Neural cell (in vitro differentiated cells): ENCODE results near the gene QRICH2. TPM values are rescaled to one million over a fixed set of nuclear protein-coding genes. Genes with fewer than 3 reads are reported as not detected.

Experiments
- H2AFZ ChIP-seq: fragments of 200-600, 300-800 bp; sonication (generic), shearing (Covaris generic); 2 replicates; pipeline ENCODE4 v1.6.0; 2014; ENCODE audit warnings: low read depth, mild to moderate bottlenecking, antibody characterized with exemption, low read length, moderate library complexity
- H3F3A ChIP-seq: fragments of 200-600 bp; shearing (Covaris generic); 2 replicates; pipeline ENCODE4 v1.6.1; 2016; ENCODE audit warnings: mild to moderate bottlenecking, moderate library complexity, mixed read lengths, antibody characterized with exemption, low read length; ENCODE audit not compliant: insufficient read depth, poor library complexity, severe bottlenecking
- H3K27ac ChIP-seq: fragments of 200-600, 300-800 bp; sonication (generic), shearing (Covaris generic); 2 replicates; pipeline ENCODE4 v1.5.1; 2014; ENCODE audit warnings: mild to moderate bottlenecking, low read length, moderate library complexity
- H3K27me3 ChIP-seq: fragments of 300-800, 200-600 bp; sonication (generic), shearing (Covaris generic); 2 replicates; pipeline ENCODE4 v1.6.0; 2014; ENCODE audit warnings: mild to moderate bottlenecking, low read depth, low read length, moderate library complexity; ENCODE audit not compliant: insufficient read depth
- H3K36me3 ChIP-seq: fragments of 300-800, 200-600 bp; sonication (generic), shearing (Covaris generic); 2 replicates; pipeline ENCODE4 v1.5.1; 2014; ENCODE audit warnings: mild to moderate bottlenecking, antibody characterized with exemption, low read length, moderate library complexity; ENCODE audit not compliant: insufficient read depth
- H3K4me2 ChIP-seq: fragments of 300-800, 200-600 bp; sonication (generic), shearing (Covaris generic); 2 replicates; pipeline ENCODE4 v1.6.0; 2014; ENCODE audit warnings: mild to moderate bottlenecking, low read length
- H3K4me3 ChIP-seq: fragments of 300-800, 200-600 bp; sonication (generic), shearing (Covaris generic); 2 replicates; pipeline ENCODE4 v1.5.1; 2014; ENCODE audit warnings: mild to moderate bottlenecking, low read length, moderate library complexity
- H3K79me2 ChIP-seq: fragments of 200-600 bp; shearing (Covaris generic); replicated peaks from 2 replicates; pipeline ENCODE4 v1.6.0; 2014; ENCODE audit warnings: mild to moderate bottlenecking, low read length, moderate library complexity; ENCODE audit not compliant: insufficient read depth
- H3K9ac ChIP-seq: fragments of 300-800, 200-600 bp; sonication (generic), shearing (Covaris generic); 2 replicates; pipeline ENCODE4 v1.6.1; 2016; ENCODE audit warnings: mild to moderate bottlenecking, low read length, mixed read lengths
- H3K9me2 ChIP-seq: fragments of 200-600 bp; shearing (Covaris generic); 2 replicates; pipeline ENCODE4 v1.6.1; 2016; ENCODE audit warnings: mild to moderate bottlenecking, low read length, mixed read lengths; ENCODE audit not compliant: insufficient read depth
- H3K9me3 ChIP-seq: fragments of 200-600, 300-800 bp; sonication (generic), shearing (Covaris generic); 2 replicates; pipeline ENCODE4 v1.6.1; 2016; ENCODE audit warnings: mild to moderate bottlenecking, mixed run types, low read length, moderate library complexity, mixed read lengths
- H4K20me1 ChIP-seq: fragments of 200-600 bp; shearing (Covaris generic); 2 replicates; pipeline ENCODE4 v1.6.1; 2016; ENCODE audit warnings: mild to moderate bottlenecking, mixed run types; ENCODE audit not compliant: insufficient read depth
- EP300 ChIP-seq: fragments of 450-650 bp; conservative IDR thresholded peaks from 2 replicates; pipeline ENCODE4 v1.6.1; 2014; ENCODE audit warnings: antibody characterized with exemption, mild to moderate bottlenecking, moderate library complexity; ENCODE audit not compliant: poor library complexity, severe bottlenecking
- EZH2 ChIP-seq: fragments of 200-600, 300-800 bp; shearing (Covaris generic), sonication (generic); IDR thresholded peaks from 2 replicates; pipeline ENCODE4 v1.6.1; 2014; ENCODE audit warnings: antibody characterized with exemption, low read length, borderline replicate concordance, mild to moderate bottlenecking; ENCODE audit not compliant: insufficient read depth, poor library complexity, severe bottlenecking
- MXI1 ChIP-seq: fragments of 450-650 bp; conservative IDR thresholded peaks from 2 replicates; pipeline ENCODE4 v1.6.1; 2014; ENCODE audit warnings: antibody characterized with exemption, mild to moderate bottlenecking; ENCODE audit not compliant: poor library complexity, severe bottlenecking
- POLR2AphosphoS5 ChIP-seq: IDR thresholded peaks from 2 replicates; pipeline ENCODE4 v1.6.1; 2012
- RAD21 ChIP-seq: fragments of 450-650 bp; conservative IDR thresholded peaks from 2 replicates; pipeline ENCODE4 v1.6.1; 2014; ENCODE audit warnings: antibody characterized with exemption, mild to moderate bottlenecking, moderate library complexity
- SMC3 ChIP-seq: fragments of 450-650 bp; conservative IDR thresholded peaks from 2 replicates; pipeline ENCODE4 v1.6.1; 2014; ENCODE audit warnings: antibody characterized with exemption, mild to moderate bottlenecking, moderate library complexity; ENCODE audit not compliant: poor library complexity
- TAF1 ChIP-seq: IDR thresholded peaks from 2 replicates; pipeline ENCODE4 v1.6.1; 2012; ENCODE audit warnings: low read depth
- polyA plus RNA-seq: library from polyadenylated mRNA; depleted of rRNA; stranded (reverse); fragments of >200 nt; gene quantifications from 2 replicates; pipeline ENCODE4 v1.2.3, GENCODE V29; 2014
- TF ChIP-seq, protein P1 (sequence below): fragments of 450-650 bp; IDR thresholded peaks from 2 replicates; pipeline ENCODE4 v1.5.1; 2014; ENCODE audit warnings: antibody characterized with exemption, mild to moderate bottlenecking, moderate library complexity; ENCODE audit not compliant: poor library complexity, severe bottlenecking
- TF ChIP-seq, protein P2 (sequence below): IDR thresholded peaks from 2 replicates; pipeline ENCODE4 v1.6.1; 2012; ENCODE audit warnings: borderline replicate concordance

The QRICH2 gene
- polyA plus RNA-seq, 1 donor from 2014 or later, result 17.3 TPM

DNA sequence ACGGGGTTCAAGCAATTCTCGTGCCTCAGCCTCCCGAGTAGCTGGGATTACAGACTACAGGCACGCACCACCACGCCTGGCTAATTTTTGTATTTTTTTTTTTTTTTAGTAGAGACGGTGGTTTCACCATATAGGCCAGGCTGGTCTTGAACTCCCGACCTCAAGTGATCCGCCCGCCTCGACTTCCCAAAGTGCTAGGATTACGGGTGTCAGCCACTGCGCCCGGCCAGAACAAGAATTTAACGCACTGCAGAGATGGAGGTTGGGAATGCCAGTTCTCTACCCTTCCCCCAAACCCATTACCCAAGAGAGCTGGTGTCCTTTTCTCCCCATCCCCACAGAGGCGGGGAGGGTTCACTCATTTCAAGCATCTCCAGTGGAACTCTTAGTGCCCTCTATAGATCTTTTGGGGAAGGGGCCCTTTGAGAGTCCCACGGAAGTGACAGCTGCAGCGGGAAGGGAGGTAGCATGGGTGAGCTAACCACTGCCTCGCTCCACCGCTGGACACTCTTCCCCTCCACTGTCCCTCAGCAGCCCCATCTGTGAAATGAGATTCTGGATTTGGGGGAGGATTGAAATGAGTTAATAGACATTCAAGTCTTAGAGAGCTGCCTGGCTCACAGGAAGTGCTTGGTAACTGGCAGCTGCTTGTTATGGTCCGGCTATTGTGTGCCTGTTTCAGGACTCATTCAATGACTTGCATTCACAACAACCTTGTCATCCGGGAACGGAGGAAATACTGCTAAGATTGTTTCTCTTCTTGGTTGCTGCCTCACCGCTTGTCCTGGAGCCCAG lies 46.5 kb downstream of the QRICH2 start:
- H3K36me3 ChIP-seq, result no peaks in the 10 kb centered on the region
- no peak for TF ChIP-seq RAD21
- TF ChIP-seq, protein P1, sequence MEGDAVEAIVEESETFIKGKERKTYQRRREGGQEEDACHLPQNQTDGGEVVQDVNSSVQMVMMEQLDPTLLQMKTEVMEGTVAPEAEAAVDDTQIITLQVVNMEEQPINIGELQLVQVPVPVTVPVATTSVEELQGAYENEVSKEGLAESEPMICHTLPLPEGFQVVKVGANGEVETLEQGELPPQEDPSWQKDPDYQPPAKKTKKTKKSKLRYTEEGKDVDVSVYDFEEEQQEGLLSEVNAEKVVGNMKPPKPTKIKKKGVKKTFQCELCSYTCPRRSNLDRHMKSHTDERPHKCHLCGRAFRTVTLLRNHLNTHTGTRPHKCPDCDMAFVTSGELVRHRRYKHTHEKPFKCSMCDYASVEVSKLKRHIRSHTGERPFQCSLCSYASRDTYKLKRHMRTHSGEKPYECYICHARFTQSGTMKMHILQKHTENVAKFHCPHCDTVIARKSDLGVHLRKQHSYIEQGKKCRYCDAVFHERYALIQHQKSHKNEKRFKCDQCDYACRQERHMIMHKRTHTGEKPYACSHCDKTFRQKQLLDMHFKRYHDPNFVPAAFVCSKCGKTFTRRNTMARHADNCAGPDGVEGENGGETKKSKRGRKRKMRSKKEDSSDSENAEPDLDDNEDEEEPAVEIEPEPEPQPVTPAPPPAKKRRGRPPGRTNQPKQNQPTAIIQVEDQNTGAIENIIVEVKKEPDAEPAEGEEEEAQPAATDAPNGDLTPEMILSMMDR, result no peak
- TF ChIP-seq MXI1, result no peak
- no peak for TF ChIP-seq POLR2AphosphoS5
- no peaks in the 10 kb centered on the region for H3K9me2 ChIP-seq
- H2AFZ ChIP-seq, result no peak overlapping the region
- H3K27me3 ChIP-seq, result no peaks in the 10 kb centered on the region
- no peak overlapping the region for H3K27ac ChIP-seq
- H4K20me1 ChIP-seq, result no peaks in the 10 kb centered on the region
- H3K4me2 ChIP-seq, result no peak overlapping the region
- H3K4me3 ChIP-seq, result no peak overlapping the region
- peaks cover 8% of the 10 kb centered on the region for H3K79me2 ChIP-seq
- H3K9me3 ChIP-seq, result no peaks in the 10 kb centered on the region
- H3K9ac ChIP-seq, result no peak overlapping the region
- H3F3A ChIP-seq, result no peaks in the 10 kb centered on the region

DNA sequence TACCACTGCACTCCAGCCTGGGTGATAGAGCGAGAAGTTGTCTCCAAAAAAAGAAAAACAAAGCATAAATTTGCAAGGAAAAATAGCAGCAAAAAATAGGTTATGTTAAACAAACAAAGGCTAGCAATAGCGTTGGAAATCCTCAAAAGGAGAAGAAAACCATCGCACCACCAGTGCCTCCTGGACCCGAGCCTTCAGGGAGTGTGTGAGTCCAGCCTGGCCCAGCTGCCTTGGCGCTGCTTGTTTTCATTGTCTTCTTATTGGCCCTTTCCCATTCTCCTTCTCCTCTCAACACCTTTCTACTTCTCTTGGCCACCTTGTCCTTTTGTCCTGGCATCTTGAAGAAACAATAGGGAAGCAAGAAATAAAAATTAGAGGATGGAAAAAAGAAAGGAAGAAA lies 47.4 kb downstream of the QRICH2 start:
- Histone ChIP-seq H3K36me3 (no peaks in the 10 kb centered on the region), H2AFZ (no peak overlapping the region), H3K9ac (no peak overlapping the region), H3K79me2 (no peaks in the 10 kb centered on the region), H3F3A (no peaks in the 10 kb centered on the region), H3K27me3 (no peaks in the 10 kb centered on the region), H3K27ac (no peak overlapping the region), H3K9me3 (no peaks in the 10 kb centered on the region), H3K4me2 (no peak overlapping the region), H3K9me2 (no peaks in the 10 kb centered on the region), H3K4me3 (no peak overlapping the region), H4K20me1 (no peaks in the 10 kb centered on the region)
- TF ChIP-seq RAD21 (no peak), SMC3 (no peak), POLR2AphosphoS5 (no peak), EP300 (no peak), EZH2 (no peak), TAF1 (no peak), MXI1 (no peak)
- TF ChIP-seq, protein P1, result no peak
- TF ChIP-seq, protein P2, sequence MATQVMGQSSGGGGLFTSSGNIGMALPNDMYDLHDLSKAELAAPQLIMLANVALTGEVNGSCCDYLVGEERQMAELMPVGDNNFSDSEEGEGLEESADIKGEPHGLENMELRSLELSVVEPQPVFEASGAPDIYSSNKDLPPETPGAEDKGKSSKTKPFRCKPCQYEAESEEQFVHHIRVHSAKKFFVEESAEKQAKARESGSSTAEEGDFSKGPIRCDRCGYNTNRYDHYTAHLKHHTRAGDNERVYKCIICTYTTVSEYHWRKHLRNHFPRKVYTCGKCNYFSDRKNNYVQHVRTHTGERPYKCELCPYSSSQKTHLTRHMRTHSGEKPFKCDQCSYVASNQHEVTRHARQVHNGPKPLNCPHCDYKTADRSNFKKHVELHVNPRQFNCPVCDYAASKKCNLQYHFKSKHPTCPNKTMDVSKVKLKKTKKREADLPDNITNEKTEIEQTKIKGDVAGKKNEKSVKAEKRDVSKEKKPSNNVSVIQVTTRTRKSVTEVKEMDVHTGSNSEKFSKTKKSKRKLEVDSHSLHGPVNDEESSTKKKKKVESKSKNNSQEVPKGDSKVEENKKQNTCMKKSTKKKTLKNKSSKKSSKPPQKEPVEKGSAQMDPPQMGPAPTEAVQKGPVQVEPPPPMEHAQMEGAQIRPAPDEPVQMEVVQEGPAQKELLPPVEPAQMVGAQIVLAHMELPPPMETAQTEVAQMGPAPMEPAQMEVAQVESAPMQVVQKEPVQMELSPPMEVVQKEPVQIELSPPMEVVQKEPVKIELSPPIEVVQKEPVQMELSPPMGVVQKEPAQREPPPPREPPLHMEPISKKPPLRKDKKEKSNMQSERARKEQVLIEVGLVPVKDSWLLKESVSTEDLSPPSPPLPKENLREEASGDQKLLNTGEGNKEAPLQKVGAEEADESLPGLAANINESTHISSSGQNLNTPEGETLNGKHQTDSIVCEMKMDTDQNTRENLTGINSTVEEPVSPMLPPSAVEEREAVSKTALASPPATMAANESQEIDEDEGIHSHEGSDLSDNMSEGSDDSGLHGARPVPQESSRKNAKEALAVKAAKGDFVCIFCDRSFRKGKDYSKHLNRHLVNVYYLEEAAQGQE, result no peak
